Muscle of back (tissue), 11 donors: ENCODE results near the gene MIR17HG. TPM values are rescaled to one million over a fixed set of nuclear protein-coding genes. Genes with fewer than 3 reads are reported as not detected.
"Not testable (repeated sequence)": the region's sequence is repeated elsewhere in the genome, so short reads cannot be mapped to it uniquely, and the experiment has no call there.

Experiments used
- DNase-seq, 3 donors: peaks; one replicate each; pipeline versions ENCODE4 v3.0.0 to v3.0.0-alpha.2; 2013
- polyA plus RNA-seq, 10 donors: library from polyadenylated mRNA; unstranded; fragments of 120-200 nt; gene quantifications; one replicate each; pipeline ENCODE4 v1.2.1, GENCODE V29; 2013; ENCODE audit not compliant: insufficient read length in 10 of 10

MIR17HG gene
- polyA plus RNA-seq, 10 donors = 1.5 to 5.6 (median 3.0) TPM

- peak; percentile 22 to 77 (median 49) for DNase-seq
Observed at GRCh38 chr13:91347996-91348905, 764 bp downstream of the MIR17HG start.

GRCh38 chr13:91348906-91349435 is 1.5 kb downstream of the MIR17HG start:
- peak; percentile 90 to 98 (median 97) for DNase-seq

GRCh38 chr13:91349992-91350911 is 2.8 kb downstream of the MIR17HG start:
- DNase-seq = no peak

- DNase-seq = no peak
Observed at GRCh38 chr13:91351123-91351522, 3.6 kb downstream of the MIR17HG start.

- DNase-seq = no peak
Observed at GRCh38 chr13:91351980-91352379, 4.5 kb downstream of the MIR17HG start.

- DNase-seq = not testable (repeated sequence)
Observed at GRCh38 chr13:91352891-91353290, 5.4 kb downstream of the MIR17HG start.

- DNase-seq = no peak
Observed at GRCh38 chr13:91353494-91353893, 6.0 kb downstream of the MIR17HG start.

GRCh38 chr13:91355099-91355825 is 7.8 kb downstream of the MIR17HG start:
- no peak for DNase-seq

GRCh38 chr13:91355826-91356710 is 8.6 kb downstream of the MIR17HG start:
- DNase-seq = no peak

GRCh38 chr13:91356919-91357612 is 9.6 kb downstream of the MIR17HG start:
- DNase-seq = no peak

- DNase-seq = no peak
Observed at GRCh38 chr13:91357613-91358386, 10.3 kb downstream of the MIR17HG start.

GRCh38 chr13:91358387-91358782 is 10.9 kb downstream of the MIR17HG start:
- no peak for DNase-seq

GRCh38 chr13:91359111-91359510 is 11.6 kb downstream of the MIR17HG start:
- no peak for DNase-seq

GRCh38 chr13:91359631-91360030 is 12.1 kb downstream of the MIR17HG start:
- no peak for DNase-seq

- no peak for DNase-seq
Observed at GRCh38 chr13:91360246-91360751, 12.8 kb downstream of the MIR17HG start.

- DNase-seq = no peak
Observed at GRCh38 chr13:91361755-91362271, 14.3 kb downstream of the MIR17HG start.

- DNase-seq = no peak
Observed at GRCh38 chr13:91362908-91363307, 15.4 kb downstream of the MIR17HG start.

GRCh38 chr13:91368101-91368500 is 20.6 kb downstream of the MIR17HG start:
- DNase-seq = no peak
